Measurements from ENCODE around the gene CTNNA2.

The CTNNA2 gene

GRCh38 chr2:80326214-80326613 lies 813.4 kb downstream of the CTNNA2 start:
- no peak for DNase-seq (ENCODE audit: low read depth in 2 of 2)

DNA sequence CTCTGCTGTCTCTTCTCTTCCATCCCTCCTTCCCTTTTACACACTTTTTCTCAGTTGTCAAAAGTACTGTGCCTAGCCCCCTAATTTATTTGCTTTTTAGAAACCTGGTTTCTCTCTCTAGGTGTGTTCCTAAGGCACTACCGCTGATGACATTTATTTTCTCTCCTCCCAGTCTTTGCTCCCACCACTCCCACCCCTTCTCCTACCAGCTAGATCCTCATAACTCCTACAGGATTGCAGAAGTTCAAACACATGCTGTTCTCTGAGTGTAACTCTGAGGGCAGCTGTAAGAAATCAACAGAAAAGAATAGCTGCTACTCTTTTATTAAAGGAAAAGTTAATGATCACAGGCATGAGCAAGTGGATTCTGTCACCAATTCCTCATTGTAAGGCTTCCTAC lies 814.0 kb downstream of the CTNNA2 start:
- no peak for DNase-seq (ENCODE audit: low read depth in 2 of 2)

- no peak for DNase-seq (ENCODE audit: low read depth in 2 of 2)
Observed at GRCh38 chr2:80328159-80328571, 815.3 kb downstream of the CTNNA2 start.

- DNase-seq (ENCODE audit: low read depth in 2 of 2) = no peak
Observed at GRCh38 chr2:80329491-80329890, 816.6 kb downstream of the CTNNA2 start.

GRCh38 chr2:80330527-80331450 lies 817.9 kb downstream of the CTNNA2 start:
- DNase-seq (ENCODE audit: low read depth in 2 of 2) = no peak

DNA sequence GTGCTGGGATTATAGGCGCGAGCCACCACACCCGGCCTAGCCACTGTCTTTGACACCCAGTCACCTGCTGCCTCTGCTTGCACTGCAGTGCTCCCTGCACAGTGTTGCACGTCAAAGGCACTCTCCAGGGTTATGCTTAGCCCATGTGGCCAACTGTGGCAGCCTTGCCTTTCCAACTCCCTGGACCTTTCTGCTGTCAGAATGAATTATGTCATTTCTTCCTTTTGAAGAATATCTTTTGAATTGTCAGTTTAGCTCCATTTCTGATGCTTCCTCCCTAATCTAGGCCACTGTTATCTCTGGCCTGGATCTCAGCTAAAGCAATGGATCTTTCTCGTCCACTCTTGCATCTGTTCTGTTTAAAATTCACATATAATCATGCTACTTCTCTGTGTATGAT lies 821.0 kb downstream of the CTNNA2 start:
- no peak for DNase-seq (ENCODE audit: low read depth in 2 of 2)

DNA sequence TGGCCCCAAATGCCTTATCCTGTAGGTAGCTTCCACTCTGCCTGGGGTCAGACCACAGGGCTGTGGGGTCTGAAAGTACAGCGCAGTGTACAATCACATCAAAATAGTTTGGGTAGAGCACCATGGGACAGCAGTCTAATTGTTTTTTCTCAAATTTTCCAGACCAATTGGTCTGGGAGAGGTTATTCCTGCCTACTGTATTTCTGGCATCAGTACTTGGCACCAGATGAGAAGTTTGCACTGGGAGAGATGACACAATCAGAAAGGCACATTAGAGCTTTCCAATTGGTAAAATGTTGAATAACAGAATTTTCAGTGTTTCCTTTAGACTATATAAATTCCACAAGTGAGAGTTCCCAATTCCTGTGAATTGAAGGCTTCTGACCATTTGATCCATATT lies 822.6 kb downstream of the CTNNA2 start:
- no peak for DNase-seq (ENCODE audit: low read depth in 2 of 2)

GRCh38 chr2:80338794-80339193 lies 825.9 kb downstream of the CTNNA2 start:
- no peak for DNase-seq (ENCODE audit: low read depth in 2 of 2)

- DNase-seq (ENCODE audit: low read depth in 2 of 2) = no peak
Observed at GRCh38 chr2:80340022-80340421, 827.2 kb downstream of the CTNNA2 start.

- no peak for DNase-seq (ENCODE audit: low read depth in 2 of 2)
Observed at GRCh38 chr2:80348078-80348477, 835.2 kb downstream of the CTNNA2 start.

DNA sequence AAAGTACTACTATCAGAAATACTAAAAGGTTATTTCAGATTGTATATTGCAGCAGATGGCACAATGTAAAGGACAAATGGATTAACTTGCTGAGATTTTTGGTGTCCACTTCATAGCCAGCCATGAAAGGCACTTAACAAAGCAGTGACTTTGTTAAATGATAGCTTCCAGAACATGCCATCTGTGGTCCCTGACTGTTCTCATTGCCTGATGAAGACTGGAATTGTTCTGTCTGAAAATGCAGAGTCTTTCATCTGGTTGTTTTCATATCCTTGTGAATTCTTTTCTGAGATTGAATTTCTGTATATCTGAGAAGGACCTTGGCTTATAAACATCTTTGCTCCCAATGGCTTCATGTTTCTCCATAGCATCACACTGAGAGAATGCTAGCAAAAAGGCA lies 836.1 kb downstream of the CTNNA2 start:
- DNase-seq (ENCODE audit: low read depth in 2 of 2) = no peak

GRCh38 chr2:80351231-80351630 lies 838.4 kb downstream of the CTNNA2 start:
- no peak for DNase-seq (ENCODE audit: low read depth in 2 of 2)

- DNase-seq (ENCODE audit: low read depth in 2 of 2) = no peak
Observed at GRCh38 chr2:80354858-80355257, 842.0 kb downstream of the CTNNA2 start.

- DNase-seq (ENCODE audit: low read depth in 2 of 2) = no peak
Observed at GRCh38 chr2:80361904-80362303, 849.1 kb downstream of the CTNNA2 start.

GRCh38 chr2:80363330-80363729 lies 850.5 kb downstream of the CTNNA2 start:
- no peak for DNase-seq (ENCODE audit: low read depth in 2 of 2)

GRCh38 chr2:80363791-80364349 lies 851.0 kb downstream of the CTNNA2 start:
- no peak for DNase-seq (ENCODE audit: low read depth in 2 of 2)

DNA sequence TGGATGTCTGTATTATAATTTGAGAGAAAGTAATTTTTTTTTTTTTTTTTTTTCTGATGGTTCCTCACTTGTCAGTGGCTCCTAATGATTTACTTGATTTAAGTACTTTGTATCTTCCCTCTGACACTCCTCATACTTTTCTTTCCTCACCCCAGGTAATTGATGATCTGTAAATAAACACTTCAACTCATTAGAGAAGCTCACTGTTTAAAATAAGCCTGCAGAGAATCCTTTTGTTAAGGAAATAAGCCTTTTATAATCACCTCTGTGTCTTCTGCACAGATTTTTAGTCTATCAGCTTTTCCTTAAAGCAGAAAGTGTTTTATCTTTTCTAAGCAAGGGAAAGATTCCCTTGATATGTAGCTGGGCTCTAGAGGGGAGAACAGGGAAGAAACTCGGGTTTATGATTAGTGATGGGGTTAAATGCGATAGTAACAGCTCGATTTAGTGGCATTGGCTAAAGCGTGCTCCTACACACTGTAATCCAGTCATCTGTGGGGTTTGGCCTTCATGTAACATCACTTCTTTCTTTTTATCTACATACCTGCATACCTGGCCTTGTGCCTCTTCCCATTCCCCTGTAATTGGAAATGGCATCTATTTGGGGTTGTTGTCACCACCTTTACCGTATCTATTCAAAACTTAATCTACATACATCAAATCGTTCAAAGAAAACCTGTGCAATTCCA lies 851.8 kb downstream of the CTNNA2 start:
- DNase-seq (ENCODE audit: low read depth in 2 of 2) = no peak

- DNase-seq (ENCODE audit: low read depth in 2 of 2) = no peak
Observed at GRCh38 chr2:80365762-80366161, 852.9 kb downstream of the CTNNA2 start.

DNA sequence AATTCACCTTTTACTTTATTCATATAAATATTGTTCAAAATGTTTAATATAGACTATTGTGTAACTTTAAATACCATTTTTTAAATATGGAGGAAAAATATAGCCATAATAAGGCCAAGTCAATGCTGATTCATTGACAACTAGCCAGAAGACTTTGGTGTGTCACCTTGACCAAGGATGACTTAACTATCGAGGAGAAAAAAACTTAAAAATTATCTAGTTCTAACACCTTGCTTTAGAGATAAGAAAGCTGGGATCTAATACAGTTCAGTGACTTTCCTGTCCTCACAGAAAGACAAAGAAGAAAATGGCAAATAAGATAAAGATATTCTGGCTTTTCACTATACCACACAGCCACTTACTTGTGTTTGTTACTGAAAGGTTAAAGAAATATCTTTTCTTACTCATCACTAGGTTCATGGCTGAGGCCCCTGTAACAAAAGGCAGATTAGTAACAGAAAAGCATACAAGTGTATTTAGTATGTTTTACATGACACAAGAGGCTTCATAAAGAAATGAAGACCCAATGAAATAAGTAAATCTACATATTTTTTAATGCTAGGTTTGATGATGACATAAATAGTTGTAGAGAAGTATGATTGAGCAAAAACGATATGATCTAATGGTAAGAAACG lies 857.6 kb downstream of the CTNNA2 start:
- DNase-seq (ENCODE audit: low read depth in 2 of 2) = no peak

DNA sequence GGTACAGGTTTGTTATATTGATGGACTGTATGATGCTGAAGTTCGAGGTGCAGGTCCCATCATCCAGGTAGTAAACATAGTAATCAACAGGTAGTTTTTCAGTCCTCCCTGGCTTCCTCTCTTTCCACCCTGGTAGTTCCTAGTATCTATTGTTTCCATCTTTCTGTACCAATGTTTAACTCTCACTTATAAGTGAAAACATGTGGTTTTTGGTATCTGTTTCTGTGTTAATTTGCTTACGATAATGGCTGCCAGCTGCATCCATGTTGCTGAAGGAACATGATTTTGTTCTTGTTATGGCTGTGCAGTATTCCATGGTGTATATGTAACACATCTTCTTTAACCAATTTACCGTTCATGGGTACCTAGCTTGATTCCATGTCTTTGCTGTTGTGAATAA lies 861.3 kb downstream of the CTNNA2 start:
- no peak for DNase-seq (ENCODE audit: low read depth in 2 of 2)

GRCh38 chr2:80377071-80377470 lies 864.2 kb downstream of the CTNNA2 start:
- DNase-seq (ENCODE audit: low read depth in 2 of 2) = no peak

- no peak for DNase-seq (ENCODE audit: low read depth in 2 of 2)
Observed at GRCh38 chr2:80380736-80381135, 867.9 kb downstream of the CTNNA2 start.

All from stimulated activated CD4-positive, alpha-beta T cell treated with anti-CD3 and anti-CD28 coated beads, Interleukin-1b, Interleukin-23, amount 100 ng/mL, for 4 hours (primary cell).